HG02943 (cell line): ENCODE results near the gene CES3.

Experiments used
- ATAC-seq: cut with Tn5 transposase; IDR thresholded peaks from one replicate; pipeline ENCODE4 v1.9.1; 2021; ENCODE audit warnings: mild to moderate bottlenecking, low read depth, moderate library complexity; ENCODE audit not compliant: unreplicated experiment

The CES3 gene

DNA sequence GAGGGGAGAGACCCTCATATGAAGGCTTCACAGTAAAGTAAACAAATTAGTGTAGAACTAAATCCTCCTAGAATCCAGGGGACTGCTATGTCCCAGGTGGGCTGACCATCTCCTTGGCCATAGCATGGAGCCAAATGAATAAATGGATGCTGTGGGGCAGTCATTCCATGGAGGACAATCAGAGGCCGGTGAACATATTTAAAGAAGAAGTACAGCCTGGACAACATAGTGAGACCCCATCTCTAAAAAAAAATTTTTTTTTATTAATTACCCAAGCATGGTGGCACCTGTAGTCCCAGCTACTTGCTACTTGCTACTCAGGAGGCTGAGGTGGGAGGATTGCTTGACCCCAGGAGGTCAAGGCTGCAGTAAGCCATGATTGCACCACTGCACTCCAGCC, 62.6 kb downstream of the CES3 start:
- ATAC-seq = no peak
